SK-N-SH treated with all-trans-retinoic acid at 6 μM for 48 hours (cell line): ENCODE data around the gene RPP21.

Experiments used
- ATAC-seq: fragments of 200-7000 bp; cut with Tn5 transposase; 3 replicates; pipeline ENCODE4 v1.9.1; 2020; ENCODE audit warnings: mild to moderate bottlenecking, moderate library complexity
- ARNTL ChIP-seq: fragments of 450-650 bp; formaldehyde crosslinking; IDR thresholded peaks from 2 replicates; pipeline ENCODE4 v1.5.0; 2020; ENCODE audit warnings: low read depth, mild to moderate bottlenecking, moderate library complexity, borderline replicate concordance
- BACH2 ChIP-seq: fragments of 250-450 bp; sonication (Bioruptor Pico); IDR thresholded peaks from 2 replicates; pipeline ENCODE4 v1.9.0; 2021; ENCODE audit warnings: mild to moderate bottlenecking, borderline replicate concordance
- CREB5 ChIP-seq: fragments of 250-450 bp; sonication (Bioruptor Pico); IDR thresholded peaks from 2 replicates; pipeline ENCODE4 v1.5.1; 2020; ENCODE audit warnings: low read depth, mild to moderate bottlenecking, moderate library complexity
- CSDC2 ChIP-seq: fragments of 250-450 bp; sonication (Bioruptor Pico); IDR thresholded peaks from 2 replicates; pipeline ENCODE4 v1.5.0; 2020; ENCODE audit warnings: mild to moderate bottlenecking, moderate library complexity
- CSRNP3 ChIP-seq: fragments of 250-450 bp; sonication (Bioruptor Pico); IDR thresholded peaks from 2 replicates; pipeline ENCODE4 v1.5.1; 2021; ENCODE audit warnings: mild to moderate bottlenecking, moderate library complexity
- ESRRG ChIP-seq: fragments of 250-450 bp; sonication (Bioruptor Pico); IDR thresholded peaks from 2 replicates; pipeline ENCODE4 v1.6.1; 2021; ENCODE audit warnings: mild to moderate bottlenecking
- GLIS3 ChIP-seq: fragments of 250-450 bp; sonication (Bioruptor Pico); IDR thresholded peaks from 2 replicates; pipeline ENCODE4 v1.5.0; 2020; ENCODE audit warnings: mild to moderate bottlenecking, moderate library complexity
- ISL1 ChIP-seq: fragments of 250-450 bp; sonication (Bioruptor Pico); IDR thresholded peaks from 2 replicates; pipeline ENCODE4 v2.1.2; 2022; ENCODE audit warnings: mild to moderate bottlenecking, moderate library complexity
- OSR1 ChIP-seq: fragments of 250-450 bp; sonication (Bioruptor Pico); IDR thresholded peaks from 2 replicates; pipeline ENCODE4 v1.8.0; 2022; ENCODE audit warnings: moderate library complexity, mild to moderate bottlenecking, inconsistent platforms
- PATZ1 ChIP-seq: fragments of 250-450 bp; sonication (Bioruptor Pico); IDR thresholded peaks from 2 replicates; pipeline ENCODE4 v1.8.0; 2020; ENCODE audit warnings: mild to moderate bottlenecking, moderate library complexity, borderline replicate concordance
- POU6F1 ChIP-seq: fragments of 250-450 bp; sonication (Bioruptor Pico); IDR thresholded peaks from 2 replicates; pipeline ENCODE4 v1.8.0; 2021; ENCODE audit warnings: low read depth, mild to moderate bottlenecking, moderate library complexity, borderline replicate concordance
- PPARA ChIP-seq: fragments of 250-450 bp; sonication (Bioruptor Pico); IDR thresholded peaks from 2 replicates; pipeline ENCODE4 v1.5.0; 2020; ENCODE audit warnings: mild to moderate bottlenecking, borderline replicate concordance
- RARB ChIP-seq: fragments of 250-450 bp; sonication (Bioruptor Pico); IDR thresholded peaks from 2 replicates; pipeline ENCODE4 v1.8.0; 2021; ENCODE audit warnings: mild to moderate bottlenecking, moderate library complexity
- SNAI2 ChIP-seq: fragments of 250-450 bp; sonication (Bioruptor Pico); IDR thresholded peaks from 2 replicates; pipeline ENCODE4 v1.5.0; 2020; ENCODE audit warnings: mild to moderate bottlenecking, moderate library complexity
- TCF4 ChIP-seq: fragments of 250-450 bp; sonication (Bioruptor Pico); IDR thresholded peaks from 2 replicates; pipeline ENCODE4 v1.8.0; 2021; ENCODE audit warnings: mild to moderate bottlenecking, moderate library complexity, borderline replicate concordance
- TSHZ2 ChIP-seq: fragments of 250-450 bp; sonication (Bioruptor Pico); IDR thresholded peaks from 2 replicates; pipeline ENCODE4 v1.5.0; 2020; ENCODE audit warnings: mild to moderate bottlenecking, moderate library complexity
- ZC3H10 ChIP-seq: fragments of 250-450 bp; sonication (Bioruptor Pico); IDR thresholded peaks from 2 replicates; pipeline ENCODE4 v1.5.1; 2021; ENCODE audit warnings: mild to moderate bottlenecking, moderate library complexity
- ZFP30 ChIP-seq: fragments of 450-650 bp; formaldehyde crosslinking; IDR thresholded peaks from 2 replicates; pipeline ENCODE4 v1.5.0; 2022; ENCODE audit warnings: mild to moderate bottlenecking, moderate library complexity
- ZNF565 ChIP-seq: fragments of 450-650 bp; formaldehyde crosslinking; conservative IDR thresholded peaks from 2 replicates; pipeline ENCODE4 v1.5.0; 2020; ENCODE audit warnings: low read depth, mild to moderate bottlenecking, moderate library complexity
- ZNF70 ChIP-seq: fragments of 450-650 bp; formaldehyde crosslinking; IDR thresholded peaks from 2 replicates; pipeline ENCODE4 v1.5.0; 2020; ENCODE audit warnings: mild to moderate bottlenecking, moderate library complexity
- ZNF8 ChIP-seq: fragments of 450-650 bp; formaldehyde crosslinking; IDR thresholded peaks from 2 replicates; pipeline ENCODE4 v1.5.0; 2020; ENCODE audit warnings: mild to moderate bottlenecking, moderate library complexity

RPP21 gene

GRCh38 chr6:30315156-30315555 is 29.8 kb upstream of the RPP21 start (continued):
- no peak for TF ChIP-seq ZNF8 (CRISPR knock-in tag)
- TF ChIP-seq ZNF565: no peak

- no peak for ATAC-seq
- TF ChIP-seq CREB5 (CRISPR knock-in tag) (no peak), GLIS3 (CRISPR knock-in tag) (no peak), RARB (CRISPR knock-in tag) (no peak), BACH2 (CRISPR knock-in tag) (no peak), CSRNP3 (CRISPR knock-in tag) (no peak), PATZ1 (CRISPR knock-in tag) (no peak), ZNF70 (CRISPR knock-in tag) (no peak)
These were observed 26.9 kb upstream of the RPP21 start for GRCh38 chr6:30317913-30318589.

GRCh38 chr6:30319146-30319835 is 25.7 kb upstream of the RPP21 start:
- ATAC-seq: no peak
- no peak for TF ChIP-seq RARB (CRISPR knock-in tag)

- no peak for ATAC-seq
- no peak for TF ChIP-seq OSR1
- TF ChIP-seq TSHZ2 (CRISPR knock-in tag): no peak
- TF ChIP-seq BACH2 (CRISPR knock-in tag): no peak
- TF ChIP-seq POU6F1: no peak
- no peak for TF ChIP-seq PPARA
- TF ChIP-seq ZNF70 (CRISPR knock-in tag): no peak
- TF ChIP-seq ISL1 (CRISPR knock-in tag): no peak
- no peak for TF ChIP-seq RARB (CRISPR knock-in tag)
- no peak for TF ChIP-seq PATZ1 (CRISPR knock-in tag)
- TF ChIP-seq ARNTL: no peak
- TF ChIP-seq ZC3H10 (CRISPR knock-in tag): no peak
- TF ChIP-seq CSDC2 (CRISPR knock-in tag): no peak
- no peak for TF ChIP-seq ZNF8 (CRISPR knock-in tag)
- no peak for TF ChIP-seq ZNF565
- TF ChIP-seq TCF4 (CRISPR knock-in tag): no peak
- no peak for TF ChIP-seq SNAI2 (CRISPR knock-in tag)
- no peak for TF ChIP-seq ESRRG (CRISPR knock-in tag)
- TF ChIP-seq CSRNP3 (CRISPR knock-in tag): no peak
- TF ChIP-seq ZFP30 (CRISPR knock-in tag): no peak
These were observed 23.1 kb upstream of the RPP21 start for GRCh38 chr6:30321692-30322388.
